IgD-negative memory B cell (primary cell): ENCODE measurements around the gene QRSL1. TPM values are rescaled to one million over a fixed set of nuclear protein-coding genes. Genes with fewer than 3 reads are reported as not detected.
A peak's percentile ranks its signal among the peaks of the same experiment; 100 is the strongest.
"Not testable (repeated sequence)": the region's sequence is repeated elsewhere in the genome, so short reads cannot be mapped to it uniquely, and the experiment has no call there.

Experiments used
- H3K27ac Mint-ChIP-seq, 3 donors: one replicate each; pipeline ENCODE4 v1.8.0; 2020 to 2022; ENCODE audit warnings: mild to moderate bottlenecking in 3 of 3, mixed read lengths in 3 of 3, moderate library complexity in 1 of 3
- H3K27me3 Mint-ChIP-seq: one replicate; pipeline ENCODE4 v1.8.0; 2021; ENCODE audit warnings: mixed read lengths
- H3K36me3 Mint-ChIP-seq: one replicate; pipeline ENCODE4 v1.8.0; 2020; ENCODE audit warnings: mild to moderate bottlenecking, mixed read lengths
- H3K4me1 Mint-ChIP-seq, 3 donors: one replicate each; pipeline ENCODE4 v1.8.0; 2020 to 2022; ENCODE audit warnings: mixed read lengths in 3 of 3, mild to moderate bottlenecking in 1 of 3
- H3K4me3 Mint-ChIP-seq, 4 donors: one replicate each; pipeline ENCODE4 v1.8.0; 2020 to 2022; ENCODE audit warnings: mild to moderate bottlenecking in 4 of 4, mixed read lengths in 4 of 4, moderate library complexity in 3 of 4
- H3K9me3 Mint-ChIP-seq, 3 donors: one replicate each; pipeline ENCODE4 v1.8.0; 2020 to 2021; ENCODE audit warnings: mixed read lengths in 3 of 3, mild to moderate bottlenecking in 1 of 3
- polyA plus RNA-seq: library from polyadenylated mRNA; unstranded; fragments of 300-500 nt; fragmentation: Illumina TruSeq; gene quantifications from one replicate; pipeline ENCODE4 v1.2.3, GENCODE V29; 2021

QRSL1 gene
- polyA plus RNA-seq = 78.5 TPM

DNA sequence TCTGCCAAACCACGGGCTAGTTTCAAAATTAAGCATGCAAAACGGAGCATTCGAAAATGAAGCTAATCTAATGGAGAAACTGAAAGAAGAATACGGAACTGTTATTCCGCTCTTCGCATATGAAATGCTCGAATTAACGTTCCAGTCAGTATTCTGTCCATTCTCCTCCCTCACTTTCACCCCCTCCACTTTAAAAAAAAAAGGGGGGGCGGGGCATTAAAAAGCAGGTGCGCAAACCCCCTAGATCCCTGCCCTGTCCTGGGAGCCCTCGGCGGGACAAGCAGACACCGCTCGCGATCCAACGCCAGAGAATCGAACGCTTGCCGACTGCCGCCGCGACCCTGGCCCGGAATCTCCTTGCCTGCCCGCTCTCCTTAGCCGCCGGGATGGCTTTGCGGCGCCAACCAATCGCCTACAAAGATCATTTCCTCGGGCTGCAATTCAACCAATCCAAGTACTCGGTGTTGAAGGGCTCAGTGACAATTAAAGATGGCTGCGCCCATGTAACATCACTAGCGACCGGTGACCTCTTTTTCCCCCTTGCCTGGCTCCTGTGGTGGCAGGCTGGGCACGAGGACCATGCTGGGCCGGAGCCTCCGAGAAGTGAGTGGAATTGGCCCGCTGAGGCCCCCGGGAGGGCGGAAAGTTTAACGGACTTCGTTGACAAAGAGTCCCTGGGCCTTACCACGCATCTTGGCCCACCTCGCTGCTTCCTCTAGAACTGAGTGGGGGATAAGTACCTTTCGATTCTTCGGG is at the start of gene QRSL1, which contains the start of gene RTN4IP1:
TSS of gene QRSL1 (plus strand) at position 476 of the 756 bp plus-strand sequence. CDS start at position 580, 104 bp downstream.
TSS of gene RTN4IP1 (minus strand) at position 396 of the 756 bp plus-strand sequence. CDS start 477 bp downstream, outside the sequence.
- Mint-ChIP-seq H3K4me3 (peak within 1 kb of the TSS; percentile 94 to 99 (median 97)), H3K4me1 (peaks cover 23 to 48% (median 38%) of the 10 kb centered on the region in 3 donors), H3K27ac (peak within 1 kb of the TSS; percentile 98 to 99 (median 99))

GRCh38 chr6:106581468-106581867 is 47.9 kb upstream of the QRSL1 start:
- peaks cover 9% of the 10 kb centered on the region for H3K36me3 Mint-ChIP-seq

More for the DNA sequence above, at the start of gene QRSL1, which contains the start of gene RTN4IP1:
- Mint-ChIP-seq H3K36me3 (no peaks in the 10 kb centered on the region), H3K9me3 (peaks cover 0 to 4% (median 2%) of the 10 kb centered on the region in 3 donors), H3K27me3 (no peaks in the 10 kb centered on the region)

GRCh38 chr6:106586815-106587415 is 42.5 kb upstream of the QRSL1 start:
- peak overlapping the region in 1 of 3 donors; percentile 60 for H3K27ac Mint-ChIP-seq
- H3K4me3 Mint-ChIP-seq = no peak overlapping the region
- no peaks in the 10 kb centered on the region for H3K9me3 Mint-ChIP-seq
- peaks cover 1 to 11% (median 4%) of the 10 kb centered on the region in 3 donors for H3K4me1 Mint-ChIP-seq
- H3K36me3 Mint-ChIP-seq = peaks cover 17% of the 10 kb centered on the region
- no peaks in the 10 kb centered on the region for H3K27me3 Mint-ChIP-seq

More at GRCh38 chr6:106581468-106581867, 47.9 kb upstream of the QRSL1 start:
- Mint-ChIP-seq H3K27ac (peak overlapping the region in 1 of 3 donors; percentile 69), H3K9me3 (no peaks in the 10 kb centered on the region), H3K4me1 (peaks cover 0 to 7% (median 2%) of the 10 kb centered on the region in 3 donors), H3K4me3 (no peak overlapping the region), H3K27me3 (no peaks in the 10 kb centered on the region)

- not testable (repeated sequence) for H3K4me3 Mint-ChIP-seq, H3K27ac Mint-ChIP-seq, H3K27me3 Mint-ChIP-seq, H3K9me3 Mint-ChIP-seq
- Mint-ChIP-seq H3K4me1 (peaks cover 1 to 11% (median 4%) of the 10 kb centered on the region in 3 donors), H3K36me3 (peaks cover 22% of the 10 kb centered on the region)
Observed at GRCh38 chr6:106588937-106589336, 40.4 kb upstream of the QRSL1 start.

- no peaks in the 10 kb centered on the region for H3K27me3 Mint-ChIP-seq
- H3K4me1 Mint-ChIP-seq = peaks cover 1 to 5% (median 4%) of the 10 kb centered on the region in 3 donors
- H3K36me3 Mint-ChIP-seq = peaks cover 22% of the 10 kb centered on the region
- H3K9me3 Mint-ChIP-seq = no peaks in the 10 kb centered on the region
- H3K4me3 Mint-ChIP-seq = no peak overlapping the region
- no peak overlapping the region for H3K27ac Mint-ChIP-seq
Observed at GRCh38 chr6:106591111-106591825, 38.1 kb upstream of the QRSL1 start.

- Mint-ChIP-seq H3K4me1 (peaks cover 0 to 3% (median 0%) of the 10 kb centered on the region in 3 donors), H3K36me3 (peaks cover 17% of the 10 kb centered on the region), H3K27me3 (no peaks in the 10 kb centered on the region), H3K4me3 (no peak overlapping the region), H3K27ac (no peak overlapping the region), H3K9me3 (no peaks in the 10 kb centered on the region)
Observed at GRCh38 chr6:106599440-106599839, 29.9 kb upstream of the QRSL1 start.

GRCh38 chr6:106600329-106600728 is 29.0 kb upstream of the QRSL1 start:
- H3K4me1 Mint-ChIP-seq = peaks cover 0 to under 1% (median 0%) of the 10 kb centered on the region in 3 donors
- no peak overlapping the region for H3K4me3 Mint-ChIP-seq
- peaks cover 19% of the 10 kb centered on the region for H3K36me3 Mint-ChIP-seq
- H3K27me3 Mint-ChIP-seq = no peaks in the 10 kb centered on the region
- no peak overlapping the region for H3K27ac Mint-ChIP-seq
- no peaks in the 10 kb centered on the region for H3K9me3 Mint-ChIP-seq

- H3K4me1 Mint-ChIP-seq = peaks cover 16 to 30% (median 29%) of the 10 kb centered on the region in 3 donors
- no peak overlapping the region for H3K4me3 Mint-ChIP-seq
- no peak overlapping the region for H3K27ac Mint-ChIP-seq
- peaks cover 10% of the 10 kb centered on the region for H3K36me3 Mint-ChIP-seq
- H3K9me3 Mint-ChIP-seq = no peaks in the 10 kb centered on the region
- H3K27me3 Mint-ChIP-seq = no peaks in the 10 kb centered on the region
Observed at GRCh38 chr6:106608080-106608668, 21.2 kb upstream of the QRSL1 start.

DNA sequence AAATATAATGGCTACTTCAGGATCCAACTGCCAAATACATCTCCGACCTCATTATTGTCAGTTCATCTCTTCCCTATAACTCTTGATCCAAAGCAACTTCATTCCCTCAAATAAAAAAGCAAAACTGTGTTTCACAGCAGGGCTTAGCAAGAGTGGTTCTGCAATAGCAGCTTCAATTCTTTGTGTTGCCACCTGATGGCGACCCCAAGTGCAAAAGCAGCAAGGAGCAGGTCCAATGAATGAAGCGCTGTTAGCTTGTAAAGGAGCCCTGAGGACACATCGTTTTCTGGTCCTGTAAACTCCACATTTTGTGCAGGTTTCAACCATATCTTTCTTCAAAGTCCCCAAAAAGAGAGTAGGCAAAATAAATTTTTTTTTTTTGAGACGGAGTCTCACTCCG is 19.7 kb upstream of the QRSL1 start:
- Mint-ChIP-seq H3K27ac (peak overlapping the region in 1 of 3 donors; percentile 2), H3K4me1 (peaks cover 25 to 45% (median 42%) of the 10 kb centered on the region in 3 donors), H3K36me3 (peaks cover 11% of the 10 kb centered on the region), H3K27me3 (no peaks in the 10 kb centered on the region), H3K4me3 (peak overlapping the region in 1 of 4 donors; percentile 65), H3K9me3 (no peaks in the 10 kb centered on the region)

DNA sequence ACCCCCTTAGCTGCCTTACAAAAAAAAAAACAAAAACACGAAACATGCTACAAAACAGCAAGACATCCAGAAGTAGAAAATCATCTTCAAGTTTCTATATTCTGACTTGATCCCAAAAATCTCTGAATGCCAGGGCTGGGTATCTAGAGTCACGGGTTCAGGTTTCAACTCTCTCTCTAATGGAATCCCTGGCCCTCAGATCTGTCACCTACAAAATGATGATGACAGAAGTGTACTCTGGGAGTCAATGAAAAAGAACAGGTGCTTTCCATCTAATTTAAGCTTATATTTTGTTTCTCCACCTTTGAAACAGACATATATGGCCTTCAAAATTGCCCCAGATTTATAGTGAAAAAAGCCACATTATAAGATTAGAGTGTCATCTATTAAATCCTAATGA is 18.3 kb upstream of the QRSL1 start:
- peak overlapping the region in 1 of 3 donors; percentile 55 for H3K27ac Mint-ChIP-seq
- peaks cover 28 to 51% (median 47%) of the 10 kb centered on the region in 3 donors for H3K4me1 Mint-ChIP-seq
- no peaks in the 10 kb centered on the region for H3K9me3 Mint-ChIP-seq
- no peaks in the 10 kb centered on the region for H3K27me3 Mint-ChIP-seq
- H3K36me3 Mint-ChIP-seq = peaks cover 6% of the 10 kb centered on the region
- no peak overlapping the region for H3K4me3 Mint-ChIP-seq

GRCh38 chr6:106612671-106613416 is 16.5 kb upstream of the QRSL1 start:
- Mint-ChIP-seq H3K27me3 (no peaks in the 10 kb centered on the region), H3K27ac (peak overlapping the region in 1 of 3 donors; percentile 56), H3K4me1 (peaks cover 32 to 44% (median 44%) of the 10 kb centered on the region in 3 donors), H3K36me3 (peaks cover 8% of the 10 kb centered on the region), H3K9me3 (no peaks in the 10 kb centered on the region), H3K4me3 (peak overlapping the region in 1 of 4 donors; percentile 56)

DNA sequence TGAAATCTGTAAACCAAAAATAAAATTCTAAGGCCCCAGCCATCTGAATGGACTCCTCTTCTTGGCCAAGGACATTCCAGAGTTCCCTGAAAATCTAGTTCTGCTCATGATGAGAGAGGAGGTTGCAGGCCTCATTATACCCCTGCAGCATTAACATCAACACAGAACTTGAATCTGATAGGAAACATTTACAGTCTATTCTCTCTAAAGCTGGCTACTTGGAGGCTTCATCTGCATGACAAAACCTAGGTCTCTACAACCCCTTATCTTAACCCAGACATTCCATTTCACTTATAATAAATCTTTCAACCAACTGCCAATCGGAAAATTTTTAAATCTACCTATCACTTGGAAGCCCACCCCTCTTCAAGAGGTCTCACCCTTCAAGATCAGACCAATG is 15.8 kb upstream of the QRSL1 start:
- Mint-ChIP-seq H3K36me3 (peaks cover 13% of the 10 kb centered on the region), H3K4me1 (peaks cover 29 to 43% (median 40%) of the 10 kb centered on the region in 3 donors), H3K27me3 (no peaks in the 10 kb centered on the region), H3K27ac (no peak overlapping the region), H3K9me3 (no peaks in the 10 kb centered on the region), H3K4me3 (peak overlapping the region in 1 of 4 donors; percentile 50)

- Mint-ChIP-seq H3K4me1 (peaks cover 27 to 40% (median 38%) of the 10 kb centered on the region in 3 donors), H3K4me3 (peak overlapping the region in 2 of 4 donors; percentile 0 to 74), H3K9me3 (no peaks in the 10 kb centered on the region), H3K36me3 (peaks cover 13% of the 10 kb centered on the region), H3K27me3 (no peaks in the 10 kb centered on the region), H3K27ac (peak overlapping the region in 2 of 3 donors; percentile 3 to 41)
Observed at GRCh38 chr6:106614166-106614565, 15.2 kb upstream of the QRSL1 start.
